K562 (cell line): ENCODE results near the gene HECA.

Source experiments
- ATF1 ChIP-seq, 2 experiments: fragments of 450-650 bp in 1 of 2; IDR thresholded peaks; 2 replicates each; pipeline ENCODE4 v1.6.1; 2016; ENCODE audit warnings: missing compliant biosample characterization in 1 of 2, missing genetic modification characterization in 1 of 2
- EZH2 ChIP-seq: IDR thresholded peaks from 2 replicates; pipeline ENCODE4 v1.6.1; 2012; ENCODE audit warnings: low read depth, mild to moderate bottlenecking, inconsistent platforms, low read length, borderline replicate concordance
- JUNB ChIP-seq: fragments of 450-650 bp; formaldehyde crosslinking; conservative IDR thresholded peaks from 2 replicates; pipeline ENCODE4 v1.4.0; 2020; ENCODE audit warnings: mild to moderate bottlenecking
- SP1 ChIP-seq: sonication (generic); formaldehyde crosslinking; IDR thresholded peaks from 2 replicates; pipeline ENCODE4 v1.8.1; 2022; ENCODE audit warnings: mild to moderate bottlenecking, missing genetic modification reagents
- TAF1 ChIP-seq: IDR thresholded peaks from 2 replicates; pipeline ENCODE4 v1.6.1; 2011; ENCODE audit warnings: mild to moderate bottlenecking, low read length, moderate library complexity; ENCODE audit not compliant: insufficient read depth, control insufficient read depth, severe bottlenecking; ENCODE audit errors: extremely low read depth
- ZNF764 ChIP-seq: fragments of 250-450 bp; sonication (Bioruptor Pico); IDR thresholded peaks from 2 replicates; pipeline ENCODE4 v1.4.0; 2020; ENCODE audit warnings: low read depth, mild to moderate bottlenecking, moderate library complexity
- TF ChIP-seq, protein P1 (sequence below), 3 experiments: IDR thresholded peaks in 2 of 3; conservative IDR thresholded peaks in 1 of 3; 2 replicates each; pipeline ENCODE4 v1.5.1; 2011 to 2012; ENCODE audit warnings: low read length in 3 of 3, mild to moderate bottlenecking in 3 of 3, control low read depth in 2 of 3, improper control_type of control experiment in 1 of 3, inconsistent platforms in 1 of 3, low read depth in 1 of 3, mixed read lengths in 1 of 3, moderate library complexity in 1 of 3; ENCODE audit not compliant: insufficient read depth in 2 of 3
- TF ChIP-seq, protein P2 (sequence below): fragments of 200-400 bp; formaldehyde crosslinking; IDR thresholded peaks from 2 replicates; pipeline ENCODE4 v1.6.1; 2017; ENCODE audit warnings: mild to moderate bottlenecking, low read depth, low read length, moderate library complexity

GRCh38 chr6:139174961-139175360 is 40.1 kb downstream of the HECA start:
- TF ChIP-seq JUNB (CRISPR knock-in tag), result no peak
- no peak for TF ChIP-seq ZNF764
- no peak for TF ChIP-seq EZH2
- TF ChIP-seq, protein P1, sequence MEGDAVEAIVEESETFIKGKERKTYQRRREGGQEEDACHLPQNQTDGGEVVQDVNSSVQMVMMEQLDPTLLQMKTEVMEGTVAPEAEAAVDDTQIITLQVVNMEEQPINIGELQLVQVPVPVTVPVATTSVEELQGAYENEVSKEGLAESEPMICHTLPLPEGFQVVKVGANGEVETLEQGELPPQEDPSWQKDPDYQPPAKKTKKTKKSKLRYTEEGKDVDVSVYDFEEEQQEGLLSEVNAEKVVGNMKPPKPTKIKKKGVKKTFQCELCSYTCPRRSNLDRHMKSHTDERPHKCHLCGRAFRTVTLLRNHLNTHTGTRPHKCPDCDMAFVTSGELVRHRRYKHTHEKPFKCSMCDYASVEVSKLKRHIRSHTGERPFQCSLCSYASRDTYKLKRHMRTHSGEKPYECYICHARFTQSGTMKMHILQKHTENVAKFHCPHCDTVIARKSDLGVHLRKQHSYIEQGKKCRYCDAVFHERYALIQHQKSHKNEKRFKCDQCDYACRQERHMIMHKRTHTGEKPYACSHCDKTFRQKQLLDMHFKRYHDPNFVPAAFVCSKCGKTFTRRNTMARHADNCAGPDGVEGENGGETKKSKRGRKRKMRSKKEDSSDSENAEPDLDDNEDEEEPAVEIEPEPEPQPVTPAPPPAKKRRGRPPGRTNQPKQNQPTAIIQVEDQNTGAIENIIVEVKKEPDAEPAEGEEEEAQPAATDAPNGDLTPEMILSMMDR (IDR thresholded peaks at IDR 0.05 in 2 of 3, conservative IDR thresholded peaks at IDR 0.05 in 1 of 3; ENCODE audit: insufficient read depth in 2 of 3, low read depth in 1 of 3, low read length in 3 of 3), result no peak
- TF ChIP-seq, protein P2, sequence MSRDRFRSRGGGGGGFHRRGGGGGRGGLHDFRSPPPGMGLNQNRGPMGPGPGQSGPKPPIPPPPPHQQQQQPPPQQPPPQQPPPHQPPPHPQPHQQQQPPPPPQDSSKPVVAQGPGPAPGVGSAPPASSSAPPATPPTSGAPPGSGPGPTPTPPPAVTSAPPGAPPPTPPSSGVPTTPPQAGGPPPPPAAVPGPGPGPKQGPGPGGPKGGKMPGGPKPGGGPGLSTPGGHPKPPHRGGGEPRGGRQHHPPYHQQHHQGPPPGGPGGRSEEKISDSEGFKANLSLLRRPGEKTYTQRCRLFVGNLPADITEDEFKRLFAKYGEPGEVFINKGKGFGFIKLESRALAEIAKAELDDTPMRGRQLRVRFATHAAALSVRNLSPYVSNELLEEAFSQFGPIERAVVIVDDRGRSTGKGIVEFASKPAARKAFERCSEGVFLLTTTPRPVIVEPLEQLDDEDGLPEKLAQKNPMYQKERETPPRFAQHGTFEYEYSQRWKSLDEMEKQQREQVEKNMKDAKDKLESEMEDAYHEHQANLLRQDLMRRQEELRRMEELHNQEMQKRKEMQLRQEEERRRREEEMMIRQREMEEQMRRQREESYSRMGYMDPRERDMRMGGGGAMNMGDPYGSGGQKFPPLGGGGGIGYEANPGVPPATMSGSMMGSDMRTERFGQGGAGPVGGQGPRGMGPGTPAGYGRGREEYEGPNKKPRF, result no peak
- no peak for TF ChIP-seq ATF1 (CRISPR knock-in tag; IDR thresholded peaks at IDR 0.05)
- no peak for TF ChIP-seq ATF1 (tag; IDR thresholded peaks at IDR 0.05)
- TF ChIP-seq TAF1, result no peak
- no peak for TF ChIP-seq SP1 (CRISPR knock-in tag)
